Motor neuron (in vitro differentiated cells): Measurements from ENCODE around the gene CSK. TPM values are rescaled to one million over a fixed set of nuclear protein-coding genes. Genes with fewer than 3 reads are reported as not detected.

Experiments
- ATAC-seq, 8 experiments: fragments of 200-7000 bp; cut with Tn5 transposase; replicated peaks in 6 of 8; 2 replicates each; pipeline ENCODE4 v1.8.0; 2021; ENCODE audit warnings: mild to moderate bottlenecking in 8 of 8, moderate library complexity in 8 of 8
- H3K27ac ChIP-seq, 2 donors: fragments of 250-450 bp; sonication (Bioruptor Pico); 2 replicates each; pipeline ENCODE4 v1.9.0; 2021; ENCODE audit warnings: antibody characterized with exemption in 2 of 2, mild to moderate bottlenecking in 2 of 2, moderate library complexity in 1 of 2
- H3K4me1 ChIP-seq, 2 donors: fragments of 250-450 bp; sonication (Bioruptor Pico); replicated peaks in 1 of 2; 2 replicates each; pipeline ENCODE4 v1.6.1; 2021; ENCODE audit warnings: antibody characterized with exemption in 2 of 2, mild to moderate bottlenecking in 2 of 2, moderate library complexity in 1 of 2
- H3K4me3 ChIP-seq, 5 donors: fragments of 250-450 bp; sonication (Bioruptor Pico); 2 replicates each; pipeline ENCODE4 v1.9.0; 2021; ENCODE audit warnings: antibody characterized with exemption in 5 of 5, mild to moderate bottlenecking in 5 of 5, moderate library complexity in 4 of 5
- WGBS, 10 experiments: fragments of 450-650 bp; shearing (Covaris generic); methylation state at CpG; one replicate each; pipeline ENCODE4 v1.0.0; 2022; 5-methylcytosine and 5-hydroxymethylcytosine counted together
- in situ Hi-C, 9 experiments: fragments of 400-800 bp; cut with MboI; loops; one replicate each; pipeline ENCODE4 v1.15.0; 2021; ENCODE audit warnings: low sequenced_read_pairs in 9 of 9, low pct_unique_long_range_greater_than_20kb in 2 of 9; ENCODE audit not compliant: unreplicated experiment in 9 of 9
- total RNA-seq, 8 experiments: library from RNA; unstranded; fragments of 300-600 nt; gene quantifications; 2 replicates each; pipeline versions ENCODE4 v1.2.3 to v1.2.4, GENCODE V29; 2022

The CSK gene
- total RNA-seq, 8 experiments from 2014 or later = 15.6 to 155 (median 27.0) TPM

DNA sequence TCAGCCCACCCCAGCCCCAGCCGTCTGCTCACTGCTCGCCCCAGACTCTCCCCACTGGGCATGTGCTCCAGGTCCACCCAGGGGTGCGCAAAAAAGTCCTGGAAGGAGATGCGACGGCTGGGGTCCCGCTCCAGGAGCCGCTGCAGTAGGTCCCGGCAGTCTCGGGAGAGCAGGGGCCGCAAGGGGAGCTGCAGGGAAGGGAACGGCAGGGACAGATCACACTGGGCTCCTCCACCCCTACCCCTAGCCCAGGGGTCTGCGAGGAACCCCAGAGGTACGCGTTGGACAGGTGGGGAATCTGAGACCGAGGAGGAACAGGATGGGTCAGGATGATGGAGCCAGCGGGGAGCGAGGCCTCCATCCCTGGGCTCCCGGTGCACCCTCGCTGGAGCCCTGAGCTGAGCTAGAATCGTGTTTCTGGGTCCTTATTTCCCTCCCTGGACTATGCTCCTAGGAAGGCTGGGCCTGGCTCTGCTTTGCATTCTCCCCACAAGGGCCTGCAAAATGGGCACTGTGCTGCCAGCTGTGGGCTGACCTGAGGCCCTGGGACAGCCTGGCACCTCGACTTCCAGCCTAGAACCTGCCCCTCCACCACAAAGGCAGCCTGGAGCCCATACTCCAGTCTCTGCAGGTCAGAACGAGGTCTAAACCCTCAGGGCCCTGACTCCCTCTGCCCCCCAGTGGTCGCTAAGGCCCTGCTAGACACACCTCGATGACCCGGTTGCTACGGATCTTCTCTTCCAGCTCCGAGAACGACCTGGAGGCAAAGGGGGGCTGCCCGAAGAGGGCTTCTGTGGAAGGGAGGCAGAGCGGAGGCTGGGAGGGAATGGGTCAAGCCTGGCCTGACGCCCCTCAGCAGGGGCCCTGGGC, 57.9 kb downstream of the CSK start:
- ATAC-seq = no peak

DNA sequence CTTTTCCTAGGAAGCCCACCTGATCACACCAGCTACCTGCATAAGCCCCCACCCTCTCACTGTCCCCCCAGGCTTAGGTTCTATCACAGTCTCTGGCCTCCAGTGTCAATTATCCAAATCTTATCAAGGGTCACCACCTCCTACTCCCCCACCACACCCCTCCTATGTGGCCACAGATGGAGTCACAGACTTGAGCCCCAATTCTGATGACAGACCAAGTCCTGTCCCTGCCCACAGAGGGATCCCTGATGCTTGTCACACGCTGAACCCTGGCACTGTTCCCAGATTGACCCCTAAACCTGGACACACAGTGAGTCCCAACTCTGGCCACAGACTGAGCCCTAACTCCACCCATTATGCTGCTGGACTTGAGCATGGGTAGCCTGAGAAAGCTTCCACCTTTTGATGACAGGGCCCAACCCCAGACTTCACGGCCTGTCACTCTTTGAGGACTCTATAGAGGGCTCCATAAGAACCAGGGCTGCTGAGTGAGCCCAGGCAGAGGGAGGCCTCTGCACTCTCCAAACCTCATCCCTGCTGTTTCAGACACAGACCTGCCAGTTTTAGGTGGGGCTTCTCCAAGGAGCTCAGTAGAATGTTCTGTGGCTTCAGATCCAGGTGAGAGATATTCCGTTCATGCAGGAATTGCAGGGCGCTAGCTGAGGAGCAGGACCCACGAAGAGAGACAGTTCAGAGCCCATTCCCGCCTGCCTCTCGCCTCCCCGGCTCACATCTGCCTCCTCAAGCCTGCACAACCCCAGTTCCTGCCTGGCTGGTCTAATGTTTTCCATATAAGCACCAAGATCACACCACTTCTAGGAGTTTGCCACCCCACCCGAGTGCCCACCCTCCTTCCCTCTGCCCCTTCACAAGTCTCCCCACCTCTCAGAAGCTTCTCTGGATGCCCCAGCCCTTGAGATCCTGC, 59.2 kb downstream of the CSK start:
- no peak overlapping the region for H3K27ac ChIP-seq
- peaks cover 17% of the 10 kb centered on the region in 2 donors for H3K4me1 ChIP-seq
- no peak for ATAC-seq
- 67 to 100% (median 88%) methylated on average over 1 to 6 of the region's 9 CpGs; no CpG with 5 or more reads in 7 of the 10 experiments for WGBS, 10 experiments
- in situ Hi-C loops = no loop called here
- no peak overlapping the region for H3K4me3 ChIP-seq

More for the DNA sequence above, 57.9 kb downstream of the CSK start:
- H3K27ac ChIP-seq = no peak overlapping the region
- peaks cover 17% of the 10 kb centered on the region in 2 donors for H3K4me1 ChIP-seq
- in situ Hi-C loops = no loop called here
- WGBS, 10 experiments = 60 to 90% (median 69%) methylated on average over 2 to 9 of the region's 31 CpGs; no CpG with 5 or more reads in 5 of the 10 experiments
- H3K4me3 ChIP-seq = no peak overlapping the region

DNA sequence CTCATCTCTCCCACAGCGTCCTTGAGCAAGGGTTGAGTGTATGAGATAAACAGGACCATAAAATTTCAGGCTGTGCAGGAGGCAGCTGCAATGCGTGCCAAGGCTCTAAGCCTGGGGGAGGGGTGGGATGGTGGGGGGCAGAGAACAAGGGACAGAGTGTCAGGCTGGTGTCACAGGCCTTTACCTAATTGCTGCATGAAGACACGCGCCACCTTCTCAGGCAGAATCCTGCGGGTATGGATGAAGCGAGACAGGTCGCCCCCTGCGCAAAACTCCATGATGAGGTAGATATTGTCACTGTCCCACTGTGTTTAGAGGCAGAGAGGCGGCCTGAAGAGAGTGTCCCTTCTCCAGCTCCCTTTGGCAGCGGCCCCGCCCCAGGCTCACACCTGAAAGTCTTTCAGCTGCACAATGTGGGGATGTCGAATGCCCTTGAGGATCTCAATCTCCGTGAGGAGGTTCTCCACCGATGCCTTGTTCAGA, 60.1 kb downstream of the CSK start:
- WGBS, 10 experiments = 60 to 86% methylated on average over 2 to 7 of the region's 14 CpGs; no CpG with 5 or more reads in 8 of the 10 experiments
- in situ Hi-C loops = no loop called here
- H3K27ac ChIP-seq = peak overlapping the region in 1 of 2 donors; percentile 86
- peak overlapping the region; percentile 65 to 94 (median 85) for H3K4me3 ChIP-seq
- H3K4me1 ChIP-seq = peaks cover 17% of the 10 kb centered on the region in 2 donors
- no peak for ATAC-seq

DNA sequence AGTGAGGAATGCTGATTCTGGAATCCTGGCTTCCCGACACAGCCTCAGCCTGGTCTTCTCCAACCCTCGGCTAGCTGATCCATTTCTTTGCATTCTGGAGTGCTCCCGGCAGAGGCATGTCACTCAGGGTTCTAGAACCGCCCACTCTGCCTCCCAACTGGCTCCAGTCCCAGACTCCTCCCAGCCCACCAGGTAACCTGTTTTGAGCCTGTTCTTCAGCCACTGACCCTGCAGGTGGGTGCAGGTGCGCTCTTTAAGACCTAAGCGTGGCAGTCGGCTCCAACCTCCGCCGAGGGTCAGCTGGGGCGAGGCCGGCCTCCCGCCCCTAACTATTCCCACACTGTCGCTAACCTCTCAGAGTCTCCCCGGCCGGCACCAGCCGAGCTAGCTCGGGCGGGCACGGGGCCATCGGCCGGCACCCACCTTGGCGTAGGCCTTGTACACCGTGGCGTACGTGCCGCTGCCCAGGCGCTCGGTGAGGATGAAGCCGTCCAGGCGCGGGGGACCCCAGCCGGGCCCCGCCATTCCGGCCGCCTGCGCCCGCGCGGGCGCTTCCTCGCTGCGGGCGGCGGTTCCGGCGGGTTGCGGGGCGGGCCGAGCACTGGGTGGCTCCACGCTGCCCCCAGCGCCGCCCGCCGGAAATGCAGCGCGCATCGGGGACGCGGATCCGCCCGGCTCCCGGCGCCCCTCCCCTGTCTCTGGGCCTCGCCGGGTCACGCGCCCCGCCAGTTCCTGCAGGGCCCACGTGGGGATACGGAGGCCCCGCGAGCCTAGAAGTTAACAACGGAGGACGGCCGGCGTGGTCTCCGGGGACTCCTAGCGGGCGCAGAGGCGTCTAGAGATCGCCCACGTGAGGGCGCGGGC, 60.9 kb downstream of the CSK start, which contains the start of gene ULK3:
TSS of gene ULK3 (minus strand) at position 576 of the 864 bp plus-strand sequence. CDS start at position 525, 51 bp downstream.
- Histone ChIP-seq H3K4me1 (peaks cover 17% of the 10 kb centered on the region in 2 donors), H3K27ac (peak within 1 kb of the TSS; percentile 72 to 86), H3K4me3 (peak within 1 kb of the TSS; percentile 65 to 94 (median 85))
- in situ Hi-C loops = no loop called here
- peak; percentile 85 to 93 (median 91) for ATAC-seq
- WGBS, 10 experiments = 0 to 1% (median 0%) methylated on average over 1 to 21 of the region's 84 CpGs; no CpG with 5 or more reads in 6 of the 10 experiments

DNA sequence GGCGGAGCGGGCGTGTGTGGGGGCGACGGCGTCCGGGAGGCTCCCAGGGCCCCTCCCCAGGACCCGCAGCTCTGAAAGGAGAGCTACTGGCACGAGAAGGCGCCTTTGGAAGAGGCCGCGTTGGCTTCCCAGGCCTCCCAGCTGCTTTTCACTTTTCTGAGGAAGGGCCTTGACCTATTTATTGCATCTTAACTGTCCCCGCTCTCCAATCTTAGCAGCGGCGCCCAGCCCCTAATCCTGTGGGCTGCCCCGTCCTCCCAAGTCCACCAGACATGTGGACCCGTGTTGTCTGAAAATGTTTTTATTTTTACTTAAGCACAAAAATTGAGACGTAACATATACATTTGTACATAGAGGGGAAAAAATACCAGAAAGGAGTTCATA, 61.6 kb downstream of the CSK start:
- in situ Hi-C loops = no loop called here
- Histone ChIP-seq H3K27ac (peak overlapping the region; percentile 72 to 86), H3K4me1 (peaks cover 17% of the 10 kb centered on the region in 2 donors), H3K4me3 (peak overlapping the region; percentile 65 to 94 (median 85))
- WGBS, 10 experiments = 0 to 100% (median 72%) methylated on average over 1 to 9 of the region's 18 CpGs; no CpG with 5 or more reads in 3 of the 10 experiments
- no peak for ATAC-seq

DNA sequence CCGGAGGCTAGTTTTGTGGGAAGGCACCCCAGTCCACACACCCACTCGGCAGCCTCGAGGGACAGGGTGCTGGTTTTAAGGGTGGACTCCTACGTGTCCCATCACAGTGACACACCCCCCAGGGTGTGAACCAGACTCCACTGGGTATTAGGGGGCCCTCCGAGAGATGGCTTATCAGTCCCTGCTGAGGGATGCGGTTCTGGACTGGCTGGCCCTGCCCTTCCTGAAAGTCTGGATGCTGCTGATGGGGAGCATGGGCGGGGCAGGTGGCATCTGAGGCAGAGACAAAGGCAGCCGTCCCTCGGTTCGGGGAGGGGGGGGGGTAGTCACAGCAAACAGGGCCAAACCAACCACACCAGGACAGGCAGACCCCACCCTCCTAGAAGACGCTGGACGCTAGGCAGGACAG, 62.0 kb downstream of the CSK start:
- Histone ChIP-seq H3K4me1 (peaks cover 17% of the 10 kb centered on the region in 2 donors), H3K27ac (peak overlapping the region; percentile 72 to 86), H3K4me3 (peak overlapping the region in 3 of 5 donors; percentile 77 to 94 (median 85))
- ATAC-seq = no peak
- in situ Hi-C loops = no loop called here
- 20 to 90% (median 43%) methylated on average over 1 to 3 of the region's 12 CpGs; no CpG with 5 or more reads in 5 of the 10 experiments for whole genome bisulfite sequencing, 10 experiments

DNA sequence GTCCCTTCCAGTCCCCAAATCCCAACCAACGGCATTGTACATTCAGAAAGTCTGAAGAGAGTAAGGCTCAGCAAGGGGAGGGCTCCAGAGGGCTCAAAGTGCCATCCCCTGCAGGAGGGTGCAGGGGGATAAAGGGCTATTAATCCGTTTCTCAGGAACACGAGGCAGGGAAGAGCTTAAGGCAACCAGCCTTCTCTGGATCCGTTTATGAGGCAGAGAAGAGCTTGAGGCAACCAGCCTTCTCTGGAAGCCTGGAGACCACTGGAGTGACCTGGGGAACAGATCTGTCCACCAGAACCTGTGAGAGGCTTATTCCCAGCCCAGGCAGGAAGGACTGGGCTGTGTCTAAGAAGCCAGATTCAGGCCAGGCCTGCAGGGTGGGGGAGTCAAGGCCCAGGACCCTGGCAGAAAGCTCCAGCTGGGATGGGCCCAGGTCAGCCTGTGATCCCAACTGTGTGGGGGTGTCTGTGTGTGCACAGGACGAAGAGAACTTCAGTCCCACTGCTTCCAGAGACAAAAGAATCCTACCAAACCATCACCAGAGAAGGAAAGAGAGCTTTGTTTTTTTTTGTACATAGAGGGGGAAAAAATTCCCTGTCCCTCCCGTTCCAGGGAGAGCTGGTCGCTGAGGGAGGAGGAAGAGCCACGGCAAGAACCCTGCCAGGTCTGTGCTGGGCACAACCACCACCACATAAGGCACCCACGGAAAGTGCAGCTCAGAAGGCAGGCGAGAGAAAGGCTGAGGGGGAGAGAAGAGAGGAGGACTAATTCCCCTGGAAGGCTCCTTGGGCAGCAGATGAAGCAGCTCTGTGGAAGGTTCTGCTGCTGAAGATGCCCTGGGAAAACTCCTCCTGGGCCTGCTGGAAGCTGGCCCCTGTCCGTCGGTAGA, 62.7 kb downstream of the CSK start:
- peaks cover 17% of the 10 kb centered on the region in 2 donors for H3K4me1 ChIP-seq
- in situ Hi-C loops = no loop called here
- H3K4me3 ChIP-seq = no peak overlapping the region
- WGBS, 10 experiments = 45 to 100% (median 83%) methylated on average over 1 to 4 of the region's 12 CpGs; no CpG with 5 or more reads in 3 of the 10 experiments
- ATAC-seq = no peak
- H3K27ac ChIP-seq = no peak overlapping the region

DNA sequence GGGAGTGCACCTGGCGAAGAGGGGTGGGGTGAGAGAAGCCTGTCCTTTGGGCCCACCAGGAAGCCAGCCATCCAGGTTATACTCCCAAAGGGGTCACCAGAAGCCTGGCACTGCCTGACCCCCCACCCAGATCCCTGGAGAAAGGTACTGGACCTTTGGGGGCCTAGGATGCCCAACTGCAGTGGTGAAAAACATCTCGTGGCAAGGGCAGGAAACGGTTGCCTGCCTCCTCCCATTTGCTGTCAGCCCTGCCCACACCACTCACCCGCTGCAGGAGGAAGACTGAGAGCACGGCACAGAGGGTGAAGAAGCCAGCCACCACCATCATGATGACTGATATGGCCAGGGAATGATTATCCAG, 63.3 kb downstream of the CSK start:
- no peak overlapping the region for H3K4me3 ChIP-seq
- in situ Hi-C loops = no loop called here
- 80 to 100% methylated on average over 1 of the region's 5 CpGs; no CpG with 5 or more reads in 8 of the 10 experiments for WGBS, 10 experiments
- H3K27ac ChIP-seq = no peak overlapping the region
- H3K4me1 ChIP-seq = peaks cover 17% of the 10 kb centered on the region in 2 donors
- ATAC-seq = no peak

DNA sequence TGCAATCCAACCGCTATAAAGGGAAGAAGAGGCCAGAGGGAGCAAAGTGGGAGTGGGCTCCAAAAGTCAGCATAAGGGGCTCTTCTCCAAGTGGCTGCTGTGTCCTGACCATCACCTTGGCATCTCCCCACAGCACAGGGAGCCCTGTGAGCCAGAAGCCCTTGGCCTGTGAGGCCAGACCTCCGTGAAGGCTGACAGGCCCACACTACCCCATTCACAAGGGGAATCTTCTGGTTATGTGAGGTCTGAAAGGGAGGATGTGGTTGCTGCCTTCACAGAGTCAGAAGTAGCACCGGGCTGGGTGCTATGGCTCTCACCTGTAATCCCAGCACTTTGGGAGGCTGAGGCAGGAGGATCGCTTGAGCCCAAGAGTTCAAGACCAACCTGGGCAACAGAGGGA, 63.7 kb downstream of the CSK start:
- WGBS, 10 experiments = 40 to 100% (median 95%) methylated on average over 1 to 3 of the region's 4 CpGs; no CpG with 5 or more reads in 6 of the 10 experiments
- H3K27ac ChIP-seq = no peak overlapping the region
- in situ Hi-C loops = no loop called here

DNA sequence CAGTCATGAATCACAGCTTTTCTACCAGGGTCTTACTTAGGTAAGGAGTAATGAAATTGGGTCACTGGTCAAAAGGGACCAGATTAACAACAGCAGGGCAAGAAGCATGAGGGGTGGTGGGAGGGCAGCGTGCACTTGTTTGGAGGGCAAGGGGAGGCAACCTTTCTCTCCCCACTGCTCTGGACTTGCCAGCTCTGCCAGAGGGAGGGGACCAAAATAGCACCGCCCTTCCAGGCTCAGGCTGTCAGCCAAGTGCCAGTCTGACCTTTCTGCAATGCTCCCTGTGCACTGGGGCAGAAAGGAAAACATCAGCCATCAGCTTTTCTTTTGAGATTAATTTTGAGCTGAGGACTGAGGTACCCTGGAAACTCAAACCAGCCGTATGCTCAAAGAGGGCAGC, 65.6 kb downstream of the CSK start:
- WGBS, 10 experiments = 67 to 100% (median 100%) methylated on average over 1 to 2 of the region's 3 CpGs; no CpG with 5 or more reads in 2 of the 10 experiments
- Histone ChIP-seq H3K4me1 (peaks cover 9 to 11% of the 10 kb centered on the region in 2 donors), H3K4me3 (no peak overlapping the region), H3K27ac (no peak overlapping the region)
- no peak for ATAC-seq
- in situ Hi-C loops = no loop called here

More for the DNA sequence above, 63.7 kb downstream of the CSK start:
- no peak for ATAC-seq
- Histone ChIP-seq H3K4me3 (no peak overlapping the region), H3K4me1 (peaks cover 17% of the 10 kb centered on the region in 2 donors)

DNA sequence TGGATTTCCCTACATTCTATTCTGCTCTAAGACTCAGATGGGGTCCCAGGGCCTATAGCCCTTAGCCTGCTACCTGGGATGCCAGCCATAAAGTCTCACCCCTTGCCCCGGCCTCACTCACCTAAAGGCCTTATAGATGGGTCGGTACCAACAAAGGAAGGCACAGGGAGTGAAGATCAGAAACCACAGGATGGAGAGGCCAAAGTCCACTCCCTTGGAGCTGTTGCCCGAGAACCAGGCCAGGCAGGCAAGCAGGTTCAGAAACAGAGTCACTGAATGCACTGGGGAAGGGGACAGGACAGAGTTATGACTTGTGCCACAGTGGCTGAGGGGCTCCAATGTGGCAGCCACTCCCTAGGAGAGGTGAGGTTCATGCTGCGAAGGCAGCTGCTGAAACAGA, 68.5 kb downstream of the CSK start:
- WGBS, 10 experiments = 95 to 100% (median 100%) methylated on average over 2 to 4 of the region's 4 CpGs; no CpG with 5 or more reads in 6 of the 10 experiments
- ATAC-seq = no peak
- Histone ChIP-seq H3K4me3 (no peak overlapping the region), H3K27ac (no peak overlapping the region), H3K4me1 (no peaks in the 10 kb centered on the region)
- in situ Hi-C loops = no loop called here
